ENCODE data around the gene TNRC18. TPM values are rescaled to one million over a fixed set of nuclear protein-coding genes. Genes with fewer than 3 reads are reported as not detected.

Gene TNRC18
- polyA plus RNA-seq, 1 donor from 2014 or later = 23.6 TPM

DNA sequence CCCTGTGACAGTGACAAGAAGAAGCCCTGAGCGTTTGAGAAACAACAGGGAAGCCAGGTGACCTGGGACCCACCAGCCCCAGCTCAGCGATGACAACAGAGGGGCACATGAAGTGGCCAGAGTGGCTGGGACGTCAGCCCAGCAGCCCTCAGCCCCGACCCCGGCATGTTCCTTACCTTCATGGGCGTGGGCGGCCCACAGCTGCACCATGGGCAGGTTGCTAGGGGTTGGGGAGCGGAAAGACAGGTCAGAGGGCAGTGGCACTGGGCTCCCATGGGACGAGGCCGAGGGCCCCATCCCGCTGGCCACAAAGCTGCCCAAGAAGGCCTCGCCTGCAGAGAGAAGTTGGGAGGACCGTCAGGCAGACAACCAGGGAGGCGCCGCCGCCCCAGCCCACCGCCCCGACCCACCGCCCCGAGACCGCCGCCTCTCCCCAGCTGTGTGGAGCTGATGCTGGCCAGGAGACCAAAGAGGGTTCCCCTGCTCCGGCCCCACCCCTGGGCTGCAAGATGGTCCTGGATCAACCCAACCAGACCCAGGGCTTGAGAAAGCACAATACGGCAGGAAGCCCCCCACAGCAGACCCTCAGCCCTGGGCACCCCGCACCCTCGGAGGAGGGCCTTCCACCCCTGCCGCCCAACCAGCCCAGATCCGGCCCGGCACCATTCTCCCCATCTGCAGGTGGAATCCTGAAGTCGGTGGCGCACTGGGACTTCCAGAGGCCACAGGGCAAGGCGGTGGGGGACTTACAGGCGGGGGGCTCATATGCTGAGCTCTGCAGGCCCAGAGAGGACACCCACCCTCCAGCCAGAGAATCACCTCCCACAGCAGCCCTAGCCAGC is 29.1 kb downstream of the TNRC18 start:
- no peaks in the 10 kb centered on the region for H3K27me3 ChIP-seq (ENCODE audit: insufficient read depth, low read depth, low read length)
- no peaks in the 10 kb centered on the region for H3F3A ChIP-seq (ENCODE audit: insufficient read depth, low read length, poor library complexity, severe bottlenecking)
- no peak for TF ChIP-seq RAD21 (conservative IDR thresholded peaks at IDR 0.05)
- no peak for TF ChIP-seq EZH2 (IDR thresholded peaks at IDR 0.05; ENCODE audit: borderline replicate concordance, insufficient read depth, low read length, poor library complexity, severe bottlenecking)
- no peak for TF ChIP-seq MXI1 (conservative IDR thresholded peaks at IDR 0.05; ENCODE audit: poor library complexity, severe bottlenecking)
- no peak for TF ChIP-seq EP300 (conservative IDR thresholded peaks at IDR 0.05; ENCODE audit: poor library complexity, severe bottlenecking)
- no peak for TF ChIP-seq REST (IDR thresholded peaks at IDR 0.05; ENCODE audit: borderline replicate concordance)
- TF ChIP-seq SMC3 (conservative IDR thresholded peaks at IDR 0.05; ENCODE audit: poor library complexity) = no peak
- TF ChIP-seq, protein P1, sequence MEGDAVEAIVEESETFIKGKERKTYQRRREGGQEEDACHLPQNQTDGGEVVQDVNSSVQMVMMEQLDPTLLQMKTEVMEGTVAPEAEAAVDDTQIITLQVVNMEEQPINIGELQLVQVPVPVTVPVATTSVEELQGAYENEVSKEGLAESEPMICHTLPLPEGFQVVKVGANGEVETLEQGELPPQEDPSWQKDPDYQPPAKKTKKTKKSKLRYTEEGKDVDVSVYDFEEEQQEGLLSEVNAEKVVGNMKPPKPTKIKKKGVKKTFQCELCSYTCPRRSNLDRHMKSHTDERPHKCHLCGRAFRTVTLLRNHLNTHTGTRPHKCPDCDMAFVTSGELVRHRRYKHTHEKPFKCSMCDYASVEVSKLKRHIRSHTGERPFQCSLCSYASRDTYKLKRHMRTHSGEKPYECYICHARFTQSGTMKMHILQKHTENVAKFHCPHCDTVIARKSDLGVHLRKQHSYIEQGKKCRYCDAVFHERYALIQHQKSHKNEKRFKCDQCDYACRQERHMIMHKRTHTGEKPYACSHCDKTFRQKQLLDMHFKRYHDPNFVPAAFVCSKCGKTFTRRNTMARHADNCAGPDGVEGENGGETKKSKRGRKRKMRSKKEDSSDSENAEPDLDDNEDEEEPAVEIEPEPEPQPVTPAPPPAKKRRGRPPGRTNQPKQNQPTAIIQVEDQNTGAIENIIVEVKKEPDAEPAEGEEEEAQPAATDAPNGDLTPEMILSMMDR (IDR thresholded peaks at IDR 0.05; ENCODE audit: poor library complexity, severe bottlenecking) = no peak
- TF ChIP-seq TAF1 (IDR thresholded peaks at IDR 0.05; ENCODE audit: low read depth) = no peak
- TF ChIP-seq POLR2AphosphoS5 (IDR thresholded peaks at IDR 0.05) = no peak

DNA sequence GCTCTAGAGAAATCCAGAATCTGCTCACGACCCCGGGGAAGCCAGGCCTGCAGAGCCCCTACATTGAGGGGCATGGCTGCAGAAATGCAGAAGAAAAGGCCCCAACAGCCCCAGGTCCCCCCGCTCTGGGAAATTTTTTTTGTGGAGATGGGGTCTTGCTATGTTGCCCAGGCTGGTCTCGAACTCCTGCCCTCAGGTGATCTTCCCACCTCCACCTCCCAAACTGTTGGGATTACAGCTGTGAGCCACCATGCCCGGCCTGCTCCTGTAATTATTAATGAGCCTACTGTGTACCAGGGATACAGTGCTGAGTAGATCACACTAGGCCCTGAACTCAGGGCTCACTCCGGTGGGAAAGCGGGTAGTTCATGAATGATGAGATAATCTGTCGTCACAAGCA is 29.9 kb downstream of the TNRC18 start:
- Histone ChIP-seq H2AFZ (ENCODE audit: low read depth, low read length) (no peak overlapping the region), H3K79me2 (replicated peaks; ENCODE audit: insufficient read depth, low read length) (peaks cover 79% of the 10 kb centered on the region), H3K4me3 (ENCODE audit: low read length) (no peak overlapping the region), H4K20me1 (ENCODE audit: insufficient read depth) (peaks cover 20% of the 10 kb centered on the region), H3K9ac (ENCODE audit: low read length) (no peak overlapping the region), H3K4me2 (ENCODE audit: low read length) (no peak overlapping the region), H3K27ac (ENCODE audit: low read length) (no peak overlapping the region), H3K27me3 (ENCODE audit: insufficient read depth, low read depth, low read length) (no peaks in the 10 kb centered on the region), H3K9me3 (ENCODE audit: low read length) (no peaks in the 10 kb centered on the region), H3F3A (ENCODE audit: insufficient read depth, low read length, poor library complexity, severe bottlenecking) (no peaks in the 10 kb centered on the region), H3K36me3 (ENCODE audit: insufficient read depth, low read length) (no peaks in the 10 kb centered on the region), H3K9me2 (ENCODE audit: insufficient read depth, low read length) (no peaks in the 10 kb centered on the region)
- TF ChIP-seq SMC3 (conservative IDR thresholded peaks at IDR 0.05; ENCODE audit: poor library complexity) (no peak), EP300 (conservative IDR thresholded peaks at IDR 0.05; ENCODE audit: poor library complexity, severe bottlenecking) (no peak)
- TF ChIP-seq, protein P1 (IDR thresholded peaks at IDR 0.05; ENCODE audit: poor library complexity, severe bottlenecking) = no peak

More for the DNA sequence above, 29.1 kb downstream of the TNRC18 start:
- H3K36me3 ChIP-seq (ENCODE audit: insufficient read depth, low read length) = no peaks in the 10 kb centered on the region
- no peak overlapping the region for H3K4me3 ChIP-seq (ENCODE audit: low read length)
- H4K20me1 ChIP-seq (ENCODE audit: insufficient read depth) = peaks cover 20% of the 10 kb centered on the region
- no peaks in the 10 kb centered on the region for H3K9me3 ChIP-seq (ENCODE audit: low read length)
- no peak overlapping the region for H3K9ac ChIP-seq (ENCODE audit: low read length)
- H2AFZ ChIP-seq (ENCODE audit: low read depth, low read length) = no peak overlapping the region
- H3K79me2 ChIP-seq (replicated peaks; ENCODE audit: insufficient read depth, low read length) = peaks cover 86% of the 10 kb centered on the region
- no peaks in the 10 kb centered on the region for H3K9me2 ChIP-seq (ENCODE audit: insufficient read depth, low read length)
- no peak overlapping the region for H3K4me2 ChIP-seq (ENCODE audit: low read length)
- H3K27ac ChIP-seq (ENCODE audit: low read length) = no peak overlapping the region
